Right atrium auricular region (tissue), 2 donors: Measurements from ENCODE around the gene NEMP1. TPM values are rescaled to one million over a fixed set of nuclear protein-coding genes. Genes with fewer than 3 reads are reported as not detected.
A peak's percentile ranks its signal among the peaks of the same experiment; 100 is the strongest.
"Not testable (repeated sequence)": the region's sequence is repeated elsewhere in the genome, so short reads cannot be mapped to it uniquely, and the experiment has no call there.

Experiments
- DNase-seq: peaks from one replicate; pipeline ENCODE4 v3.0.0-alpha.2; 2019; ENCODE audit warnings: low spot score
- H3K27ac ChIP-seq, 2 donors: fragments of 200-600 bp; sonication (generic); 1 replicate in 1 of 2; 2 replicates in 1 of 2; pipeline ENCODE4 v1.5.1; 2016 to 2019
- H3K27me3 ChIP-seq, 2 donors: fragments of 200-600 bp; sonication (generic); one replicate each; pipeline versions ENCODE4 v1.5.1 to v1.6.0; 2017 to 2019
- H3K36me3 ChIP-seq: fragments of 200-600 bp; sonication (generic); one replicate; pipeline ENCODE4 v1.5.1; 2016
- H3K4me1 ChIP-seq, 2 donors: fragments of 200-600 bp; sonication (generic); one replicate each; pipeline versions ENCODE4 v1.5.1 to v1.6.0; 2017 to 2019
- H3K4me3 ChIP-seq, 2 donors: fragments of 200-600 bp; sonication (generic); 1 replicate in 1 of 2; 2 replicates in 1 of 2; pipeline ENCODE4 v1.5.1; 2017 to 2019; ENCODE audit warnings: mild to moderate bottlenecking in 1 of 2, moderate library complexity in 1 of 2
- H3K9me3 ChIP-seq, 2 donors: fragments of 200-600 bp; sonication (generic); one replicate each; pipeline ENCODE4 v1.5.1; 2019
- total RNA-seq, 2 donors: library from RNA; depleted of rRNA; stranded (reverse); fragments of >200 nt; gene quantifications; one replicate each; pipeline ENCODE4 v1.1.0, GENCODE V29; 2016
- TF ChIP-seq, protein P1 (sequence below), 2 donors: fragments of 200-600 bp; sonication (generic); IDR thresholded peaks; one replicate each; pipeline ENCODE4 v1.5.1; 2019; ENCODE audit warnings: antibody characterized with exemption in 2 of 2

The NEMP1 gene
- total RNA-seq, 2 donors from 2014 or later = 1.9 to 2.2 TPM

DNA sequence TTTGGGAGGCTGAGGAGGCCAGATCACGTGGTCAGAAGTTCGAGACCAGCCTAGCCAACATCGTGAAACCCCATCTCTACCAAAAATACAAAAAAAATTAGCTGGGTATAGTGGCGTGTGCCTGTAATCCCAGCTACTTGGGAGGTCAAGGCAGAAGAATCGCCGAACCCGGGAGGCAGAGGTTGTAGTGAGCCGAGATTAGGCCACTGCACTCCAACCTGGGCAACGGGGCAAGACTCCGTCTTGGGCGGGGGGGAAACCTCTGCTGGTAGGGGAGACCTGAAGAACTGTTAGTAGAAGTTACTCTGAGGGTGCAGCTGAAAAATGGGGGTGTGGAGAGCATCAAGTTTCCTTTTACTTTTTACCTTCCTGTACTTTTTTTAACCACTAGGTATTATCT, 47.5 kb upstream of the NEMP1 start:
- H3K4me3 ChIP-seq = no peak overlapping the region
- TF ChIP-seq, protein P1, sequence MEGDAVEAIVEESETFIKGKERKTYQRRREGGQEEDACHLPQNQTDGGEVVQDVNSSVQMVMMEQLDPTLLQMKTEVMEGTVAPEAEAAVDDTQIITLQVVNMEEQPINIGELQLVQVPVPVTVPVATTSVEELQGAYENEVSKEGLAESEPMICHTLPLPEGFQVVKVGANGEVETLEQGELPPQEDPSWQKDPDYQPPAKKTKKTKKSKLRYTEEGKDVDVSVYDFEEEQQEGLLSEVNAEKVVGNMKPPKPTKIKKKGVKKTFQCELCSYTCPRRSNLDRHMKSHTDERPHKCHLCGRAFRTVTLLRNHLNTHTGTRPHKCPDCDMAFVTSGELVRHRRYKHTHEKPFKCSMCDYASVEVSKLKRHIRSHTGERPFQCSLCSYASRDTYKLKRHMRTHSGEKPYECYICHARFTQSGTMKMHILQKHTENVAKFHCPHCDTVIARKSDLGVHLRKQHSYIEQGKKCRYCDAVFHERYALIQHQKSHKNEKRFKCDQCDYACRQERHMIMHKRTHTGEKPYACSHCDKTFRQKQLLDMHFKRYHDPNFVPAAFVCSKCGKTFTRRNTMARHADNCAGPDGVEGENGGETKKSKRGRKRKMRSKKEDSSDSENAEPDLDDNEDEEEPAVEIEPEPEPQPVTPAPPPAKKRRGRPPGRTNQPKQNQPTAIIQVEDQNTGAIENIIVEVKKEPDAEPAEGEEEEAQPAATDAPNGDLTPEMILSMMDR (IDR thresholded peaks at IDR 0.05) = no peak
- no peak overlapping the region for H3K27ac ChIP-seq
- H3K36me3 ChIP-seq = no peaks in the 10 kb centered on the region
- H3K4me1 ChIP-seq = peaks cover 0 to 33% of the 10 kb centered on the region in 2 donors
- H3K9me3 ChIP-seq = no peaks in the 10 kb centered on the region
- no peak for DNase-seq
- no peaks in the 10 kb centered on the region for H3K27me3 ChIP-seq

DNA sequence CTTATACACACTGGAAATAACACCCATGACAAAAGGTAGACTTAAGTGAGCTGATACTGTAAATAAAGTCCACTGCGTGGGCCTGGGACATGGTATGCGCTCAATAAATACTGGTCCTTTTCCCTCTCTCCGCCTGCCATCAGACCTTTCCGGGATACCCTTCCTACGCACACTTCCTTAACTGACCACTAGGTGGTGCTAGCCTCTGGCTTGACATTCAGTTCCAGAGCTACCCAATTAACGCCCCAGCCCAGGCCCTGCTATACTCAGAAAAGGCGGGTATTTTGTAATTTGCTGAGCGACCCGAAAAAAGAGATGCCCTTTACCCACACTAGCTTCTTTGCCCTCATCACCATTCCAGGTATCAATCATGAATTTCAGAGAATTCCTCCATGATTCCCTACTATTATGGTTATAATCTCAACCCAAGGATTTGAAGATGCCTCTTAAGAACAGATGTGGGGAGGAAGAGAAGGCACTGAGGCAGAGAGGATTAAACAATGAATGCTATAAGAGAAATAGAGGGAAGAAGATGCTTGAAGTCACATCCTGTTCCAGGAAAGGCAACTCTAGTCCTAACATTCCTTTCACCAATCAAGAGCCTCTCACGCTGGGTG, 45.8 kb upstream of the NEMP1 start:
- peak; percentile 83 for DNase-seq
- H3K27ac ChIP-seq = no peak overlapping the region
- no peaks in the 10 kb centered on the region for H3K36me3 ChIP-seq
- TF ChIP-seq, protein P1 (IDR thresholded peaks at IDR 0.05) = peak; percentile 84 to 97
- no peaks in the 10 kb centered on the region for H3K9me3 ChIP-seq
- no peaks in the 10 kb centered on the region for H3K27me3 ChIP-seq
- no peak overlapping the region for H3K4me3 ChIP-seq
- peaks cover 0 to 16% of the 10 kb centered on the region in 2 donors for H3K4me1 ChIP-seq

DNA sequence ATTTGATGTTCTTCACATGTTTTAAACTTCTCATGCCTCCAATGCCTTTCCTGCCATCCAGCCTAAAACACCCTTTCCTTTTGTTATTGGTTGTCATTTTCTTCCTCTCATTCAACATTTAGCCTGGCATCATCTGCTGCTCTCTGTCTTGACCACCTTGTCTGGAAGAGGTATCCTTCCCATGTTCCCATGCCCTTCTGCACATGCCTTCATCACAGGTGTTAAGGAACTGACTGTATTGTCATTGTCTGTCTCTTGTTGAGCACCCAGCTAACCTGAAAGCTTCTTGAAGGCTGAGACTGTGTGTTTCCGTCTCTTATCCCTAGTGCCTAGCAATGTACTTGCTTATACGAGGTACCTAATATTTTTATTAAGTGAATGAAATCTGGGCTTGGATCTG, 45.2 kb upstream of the NEMP1 start:
- peaks cover 0 to 17% of the 10 kb centered on the region in 2 donors for H3K4me1 ChIP-seq
- no peaks in the 10 kb centered on the region for H3K9me3 ChIP-seq
- H3K4me3 ChIP-seq = no peak overlapping the region
- H3K36me3 ChIP-seq = no peaks in the 10 kb centered on the region
- TF ChIP-seq, protein P1 (IDR thresholded peaks at IDR 0.05) = no peak
- no peak for DNase-seq
- no peak overlapping the region for H3K27ac ChIP-seq
- H3K27me3 ChIP-seq = no peaks in the 10 kb centered on the region

DNA sequence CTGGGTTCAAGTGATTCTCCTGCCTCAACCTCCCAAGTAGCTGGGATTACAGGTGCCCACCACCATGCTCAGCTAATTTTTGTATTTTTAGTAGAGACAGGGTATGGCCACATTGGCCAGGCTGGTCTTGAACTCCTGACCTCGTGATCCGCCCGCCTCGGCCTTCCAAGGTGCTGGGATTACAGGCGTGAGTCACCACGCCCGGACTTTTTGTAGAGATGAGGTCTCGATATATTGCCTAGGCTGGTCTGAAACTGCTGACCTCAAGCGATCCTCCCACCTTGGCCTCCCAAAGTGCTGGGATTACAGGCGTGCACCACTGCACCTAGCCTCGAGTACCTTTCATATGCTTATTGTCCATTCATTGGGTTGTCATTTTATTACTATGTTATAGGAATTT, 42.1 kb upstream of the NEMP1 start:
- not testable (repeated sequence) for DNase-seq, H3K9me3 ChIP-seq, H3K4me3 ChIP-seq, H3K36me3 ChIP-seq, H3K27ac ChIP-seq, H3K27me3 ChIP-seq, H3K4me1 ChIP-seq

DNA sequence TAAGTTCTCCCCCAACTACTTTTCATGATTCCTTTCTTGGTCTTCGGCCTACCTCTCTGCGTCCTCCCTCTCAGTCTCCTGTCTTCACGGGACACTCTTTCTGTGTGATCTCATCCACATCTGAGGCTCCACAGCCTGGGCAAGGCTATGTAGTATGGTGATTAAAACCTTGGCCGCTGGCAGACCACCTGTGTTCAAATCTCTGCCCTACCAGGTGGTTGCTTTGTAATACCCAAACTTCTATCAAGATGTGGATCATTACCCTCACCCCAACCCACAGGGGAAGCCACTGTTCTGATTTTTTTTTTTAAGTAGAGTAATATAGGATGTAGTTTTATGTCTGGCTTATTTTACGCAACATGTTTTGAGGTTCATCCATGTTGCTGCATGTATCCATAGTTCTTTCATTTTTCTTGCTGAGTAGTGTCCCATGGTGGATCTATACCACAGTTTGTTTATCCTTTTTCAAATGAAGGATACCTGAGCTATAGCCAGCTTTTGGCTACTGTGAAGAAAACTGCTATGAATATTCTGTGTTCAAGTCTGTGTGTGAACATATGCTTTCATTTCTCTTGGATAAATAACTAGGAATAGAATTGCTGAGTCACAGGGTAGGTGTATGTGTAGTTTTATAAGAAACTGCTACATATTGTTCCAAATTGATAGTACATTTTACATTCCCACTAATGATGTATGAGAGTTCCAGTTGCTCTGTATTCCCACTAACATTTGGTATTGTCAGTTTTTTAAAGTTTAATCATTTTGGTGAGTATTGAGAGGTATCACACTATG, 40.9 kb upstream of the NEMP1 start:
- H3K27me3 ChIP-seq = no peaks in the 10 kb centered on the region
- no peak overlapping the region for H3K4me3 ChIP-seq
- TF ChIP-seq, protein P1 (IDR thresholded peaks at IDR 0.05) = no peak
- DNase-seq = no peak
- no peak overlapping the region for H3K27ac ChIP-seq
- H3K36me3 ChIP-seq = no peaks in the 10 kb centered on the region
- no peaks in the 10 kb centered on the region for H3K9me3 ChIP-seq
- peaks cover 0 to 8% of the 10 kb centered on the region in 2 donors for H3K4me1 ChIP-seq

DNA sequence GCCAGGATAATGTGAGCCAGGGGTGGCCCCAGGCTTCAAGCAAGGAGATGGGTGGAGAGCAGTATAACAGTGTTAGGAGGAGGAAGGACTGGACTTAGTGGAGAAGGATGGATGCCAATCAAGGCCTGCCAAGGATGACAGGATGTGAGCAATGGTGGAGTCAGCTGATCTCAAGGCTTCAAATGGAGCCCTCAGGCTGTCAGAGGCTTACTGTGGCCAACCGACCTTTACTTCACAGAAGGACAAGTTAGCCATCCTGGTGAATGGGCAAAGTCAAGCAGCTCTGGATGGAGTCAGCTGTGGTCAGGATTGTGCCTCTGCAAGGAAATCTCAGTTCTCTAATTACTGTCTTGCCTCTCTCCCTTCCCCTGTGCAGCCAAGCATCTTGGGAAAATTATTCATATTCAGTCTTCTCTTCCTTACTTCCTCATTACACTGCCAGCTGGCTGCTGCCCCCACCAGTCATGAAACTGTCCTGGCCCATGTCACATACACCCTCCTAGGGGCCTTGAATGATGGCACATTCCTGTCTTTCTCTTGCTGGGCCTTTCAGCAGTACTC, 40.2 kb upstream of the NEMP1 start:
- Histone ChIP-seq H3K9me3 (no peaks in the 10 kb centered on the region), H3K27me3 (no peaks in the 10 kb centered on the region), H3K4me3 (no peak overlapping the region), H3K4me1 (peaks cover 0 to 8% of the 10 kb centered on the region in 2 donors), H3K27ac (peak overlapping the region in 1 of 2 donors; percentile 4), H3K36me3 (no peaks in the 10 kb centered on the region)
- no peak for DNase-seq
- TF ChIP-seq, protein P1 (IDR thresholded peaks at IDR 0.05) = no peak
